GM18520 (cell line): ENCODE measurements around the gene PCNT.

Experiments used
- ATAC-seq: cut with Tn5 transposase; IDR thresholded peaks from one replicate; pipeline ENCODE4 v1.9.1; 2021; ENCODE audit not compliant: unreplicated experiment

The PCNT gene

GRCh38 chr21:46334351-46335140 is 10.6 kb downstream of the PCNT start:
- no peak for ATAC-seq

- ATAC-seq, result no peak
Observed at GRCh38 chr21:46336603-46337002, 12.6 kb downstream of the PCNT start.

GRCh38 chr21:46340998-46341397 is 17.0 kb downstream of the PCNT start:
- ATAC-seq, result no peak

- ATAC-seq, result no peak
Observed at GRCh38 chr21:46344219-46344915, 20.4 kb downstream of the PCNT start.

GRCh38 chr21:46345861-46346260 is 21.9 kb downstream of the PCNT start:
- no peak for ATAC-seq

- no peak for ATAC-seq
Observed at GRCh38 chr21:46346296-46347202, 22.6 kb downstream of the PCNT start.

- no peak for ATAC-seq
Observed at GRCh38 chr21:46347203-46347550, 23.2 kb downstream of the PCNT start.

- no peak for ATAC-seq
Observed at GRCh38 chr21:46347791-46348381, 23.9 kb downstream of the PCNT start.

- ATAC-seq, result no peak
Observed at GRCh38 chr21:46349134-46349760, 25.3 kb downstream of the PCNT start.

- no peak for ATAC-seq
Observed at GRCh38 chr21:46350571-46350970, 26.6 kb downstream of the PCNT start.

GRCh38 chr21:46350981-46351380 is 27.0 kb downstream of the PCNT start:
- ATAC-seq, result no peak

- ATAC-seq, result no peak
Observed at GRCh38 chr21:46351476-46352163, 27.7 kb downstream of the PCNT start.

- ATAC-seq, result no peak
Observed at GRCh38 chr21:46352164-46352515, 28.2 kb downstream of the PCNT start.

GRCh38 chr21:46352913-46353312 is 29.0 kb downstream of the PCNT start:
- no peak for ATAC-seq

GRCh38 chr21:46354046-46354445 is 30.1 kb downstream of the PCNT start:
- ATAC-seq, result no peak

GRCh38 chr21:46354518-46354917 is 30.6 kb downstream of the PCNT start:
- ATAC-seq, result no peak

GRCh38 chr21:46355161-46356004 is 31.4 kb downstream of the PCNT start:
- no peak for ATAC-seq

- no peak for ATAC-seq
Observed at GRCh38 chr21:46356005-46356338, 32.0 kb downstream of the PCNT start.
